GM13976 (cell line): ENCODE results near the gene ANKRD2.

Experiments
- DNase-seq: peaks from one replicate; pipeline ENCODE4 v3.0.0; 2012; ENCODE audit warnings: low spot score
- in situ Hi-C: fragments of 300-500 bp; cut with MboI; formaldehyde crosslinking; loops from one replicate; pipeline ENCODE4 v1.12.0; 2022; ENCODE audit warnings: low sequenced_read_pairs, mixed read lengths, inconsistent platforms; ENCODE audit not compliant: unreplicated experiment
- TF ChIP-seq, protein P1 (sequence below): IDR thresholded peaks from 2 replicates; pipeline ENCODE4 v1.5.1; 2012; ENCODE audit warnings: borderline replicate concordance, mild to moderate bottlenecking; ENCODE audit not compliant: insufficient read depth; ENCODE audit errors: extremely low read depth, missing control alignments, control extremely low read depth

Gene ANKRD2

DNA sequence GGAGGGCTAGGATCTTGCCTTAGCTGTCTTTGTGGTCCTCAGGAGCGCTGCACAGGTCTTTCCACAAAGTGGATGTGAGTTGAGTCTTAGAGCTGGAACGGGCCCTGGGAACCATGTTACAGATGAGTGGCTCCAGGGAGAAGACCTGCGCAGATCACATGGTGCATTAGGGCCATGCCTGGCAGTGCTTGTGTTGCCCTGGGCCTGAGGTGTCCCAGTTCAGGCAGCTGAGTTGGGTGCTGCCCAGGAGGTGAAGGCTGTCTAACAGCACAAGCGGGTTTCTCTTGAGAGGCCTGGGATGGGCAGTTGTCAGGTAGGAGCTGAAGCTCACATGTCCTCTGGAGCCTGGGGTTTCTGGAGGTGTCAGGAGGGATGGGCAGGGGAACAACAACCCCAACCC is 33.7 kb upstream of the ANKRD2 start:
- no peak for DNase-seq
- TF ChIP-seq, protein P1, sequence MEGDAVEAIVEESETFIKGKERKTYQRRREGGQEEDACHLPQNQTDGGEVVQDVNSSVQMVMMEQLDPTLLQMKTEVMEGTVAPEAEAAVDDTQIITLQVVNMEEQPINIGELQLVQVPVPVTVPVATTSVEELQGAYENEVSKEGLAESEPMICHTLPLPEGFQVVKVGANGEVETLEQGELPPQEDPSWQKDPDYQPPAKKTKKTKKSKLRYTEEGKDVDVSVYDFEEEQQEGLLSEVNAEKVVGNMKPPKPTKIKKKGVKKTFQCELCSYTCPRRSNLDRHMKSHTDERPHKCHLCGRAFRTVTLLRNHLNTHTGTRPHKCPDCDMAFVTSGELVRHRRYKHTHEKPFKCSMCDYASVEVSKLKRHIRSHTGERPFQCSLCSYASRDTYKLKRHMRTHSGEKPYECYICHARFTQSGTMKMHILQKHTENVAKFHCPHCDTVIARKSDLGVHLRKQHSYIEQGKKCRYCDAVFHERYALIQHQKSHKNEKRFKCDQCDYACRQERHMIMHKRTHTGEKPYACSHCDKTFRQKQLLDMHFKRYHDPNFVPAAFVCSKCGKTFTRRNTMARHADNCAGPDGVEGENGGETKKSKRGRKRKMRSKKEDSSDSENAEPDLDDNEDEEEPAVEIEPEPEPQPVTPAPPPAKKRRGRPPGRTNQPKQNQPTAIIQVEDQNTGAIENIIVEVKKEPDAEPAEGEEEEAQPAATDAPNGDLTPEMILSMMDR: no peak
- in situ Hi-C loops: no loop called here

DNA sequence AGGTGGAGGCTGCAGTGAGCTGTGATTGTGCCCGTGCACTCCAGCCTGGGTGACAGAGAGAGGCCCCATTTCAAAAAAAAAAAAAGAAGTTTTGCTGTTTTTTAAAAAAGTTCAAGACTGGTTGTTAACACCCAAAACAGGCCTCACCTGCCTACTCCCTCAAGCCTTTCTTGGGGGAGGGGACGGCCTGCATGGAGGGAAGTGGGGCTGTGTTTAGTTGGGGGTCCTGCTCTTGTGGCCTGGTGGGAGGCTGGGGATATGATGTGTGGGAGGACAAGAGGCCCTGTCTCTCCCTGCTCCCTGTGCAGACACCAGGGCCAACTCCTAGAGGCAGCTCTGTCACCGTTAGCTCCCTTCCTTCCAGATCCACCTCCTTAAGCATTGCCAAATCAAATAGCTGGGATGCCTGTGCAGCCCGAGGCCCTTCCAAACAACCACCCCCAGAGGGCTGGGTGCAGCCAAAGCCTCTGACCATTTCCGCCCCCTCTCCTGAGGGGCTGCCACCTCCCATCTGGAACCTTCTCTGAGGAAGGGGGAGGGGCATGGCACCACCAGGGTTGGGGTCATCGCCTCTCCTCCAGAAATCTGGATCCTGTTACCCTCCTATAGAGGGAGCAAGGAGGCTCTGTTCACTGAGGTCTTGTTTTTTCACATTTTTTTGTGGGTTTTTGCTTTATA is 32.9 kb upstream of the ANKRD2 start:
- TF ChIP-seq, protein P1: no peak
- no peak for DNase-seq
- in situ Hi-C loops: no loop called here

DNA sequence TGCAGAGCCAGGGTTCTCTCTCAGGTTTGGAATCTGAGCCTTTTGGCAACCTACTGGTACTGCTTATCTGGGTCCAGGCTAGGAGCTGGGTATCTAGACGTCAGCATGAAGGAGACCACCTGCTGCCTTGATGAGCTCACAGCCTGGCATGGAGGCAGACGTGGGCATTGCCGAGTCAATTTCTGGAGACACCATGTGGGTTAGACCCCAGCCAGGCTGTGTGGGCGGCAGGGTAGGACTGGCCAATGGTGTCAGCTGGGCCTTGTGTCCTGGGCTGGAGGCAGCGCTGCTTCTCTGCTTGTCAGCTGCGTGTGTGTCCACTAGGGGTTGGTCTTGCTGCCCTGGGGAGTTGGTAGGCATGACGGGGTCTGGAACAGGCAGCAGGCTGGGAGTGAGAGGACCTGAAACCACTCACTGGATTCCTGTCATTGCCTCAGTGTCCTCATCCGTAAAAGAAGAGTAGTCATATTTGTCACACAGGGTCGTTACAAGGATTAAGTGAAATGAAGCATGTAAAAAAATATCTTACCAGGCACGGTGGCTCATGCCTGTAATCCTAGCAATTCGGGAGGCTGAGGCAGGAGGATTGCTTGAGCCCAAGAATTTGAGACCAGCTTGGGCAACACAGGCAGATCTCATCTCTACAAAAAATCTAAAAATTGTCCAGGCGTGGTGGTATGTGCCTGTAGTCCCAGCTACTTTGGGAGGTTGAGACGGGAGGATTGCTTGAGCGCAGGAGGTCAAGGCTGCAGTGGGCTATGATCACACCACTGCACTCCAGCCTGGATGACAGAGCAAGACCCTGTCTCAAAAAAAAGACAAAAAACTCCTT is 31.7 kb upstream of the ANKRD2 start:
- in situ Hi-C loops: no loop called here
- TF ChIP-seq, protein P1: no peak
- no peak for DNase-seq

DNA sequence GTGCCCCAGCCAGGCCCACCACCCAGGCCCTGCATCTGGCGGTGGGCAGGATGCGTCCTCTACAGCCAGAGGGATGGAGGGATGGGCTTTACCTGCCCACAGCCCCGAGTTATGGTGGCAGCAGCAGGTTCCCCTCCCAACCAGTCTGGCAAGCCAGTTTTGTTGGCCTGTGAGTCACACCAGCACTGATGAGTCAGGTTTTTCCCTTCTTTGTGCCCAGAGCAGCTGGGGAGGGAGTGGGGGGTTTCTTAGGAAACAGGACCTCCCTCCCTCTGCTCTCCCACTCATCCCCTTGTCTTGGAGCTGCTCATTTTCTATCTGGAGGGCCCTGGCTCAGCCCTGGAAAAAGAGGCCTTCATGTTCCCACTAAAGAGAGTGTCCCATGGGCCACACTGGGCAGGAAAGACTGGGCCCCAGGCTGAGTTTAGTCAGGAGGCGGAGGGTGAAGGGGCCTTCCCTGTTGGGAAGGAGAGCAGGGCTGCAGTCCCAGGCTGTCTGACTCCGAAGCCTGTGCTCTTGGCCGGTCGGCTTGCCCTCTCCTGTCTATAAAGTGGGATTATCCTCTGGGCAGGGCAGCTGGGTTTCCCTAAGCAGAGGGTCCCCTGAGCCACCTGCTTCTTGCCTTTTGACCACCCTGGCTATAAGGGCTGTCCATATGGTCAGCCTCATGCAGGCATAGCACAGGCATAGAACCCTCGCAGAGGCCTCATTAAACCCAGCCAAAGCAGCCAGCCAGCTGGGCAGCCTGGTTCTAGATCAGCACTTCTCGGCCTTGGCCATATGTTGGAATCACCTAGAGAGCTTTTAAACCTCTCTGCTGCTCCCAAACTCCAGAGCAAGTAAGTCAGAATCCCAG is 30.2 kb upstream of the ANKRD2 start:
- TF ChIP-seq, protein P1: no peak
- DNase-seq: no peak
- in situ Hi-C loops: no loop called here

DNA sequence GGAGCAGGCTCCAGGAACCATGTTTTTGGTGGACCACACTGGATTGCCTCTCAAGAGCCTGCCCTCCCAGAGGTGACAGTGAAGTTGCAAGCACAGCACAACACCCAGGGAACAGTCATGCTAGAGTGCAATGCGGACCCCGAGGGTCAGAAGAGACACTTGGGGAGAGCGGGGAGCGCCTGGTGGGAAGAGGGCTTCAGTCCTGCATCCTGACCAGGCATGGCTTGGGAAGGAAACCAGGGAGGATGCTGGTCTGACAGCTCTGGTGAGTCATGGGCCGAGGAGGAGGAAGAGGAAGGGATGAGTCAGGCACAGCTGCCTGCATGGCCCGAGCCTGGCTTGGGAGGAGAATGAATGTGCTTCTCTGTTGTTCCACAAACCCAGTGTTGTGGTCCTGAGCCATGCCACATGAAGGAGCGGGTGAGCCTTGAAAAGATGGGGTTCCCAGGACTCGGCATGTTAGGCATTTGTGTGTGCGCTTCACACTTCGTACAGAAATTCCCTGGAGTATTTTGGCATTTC is 29.5 kb upstream of the ANKRD2 start:
- in situ Hi-C loops: no loop called here
- no peak for DNase-seq
- TF ChIP-seq, protein P1: no peak

DNA sequence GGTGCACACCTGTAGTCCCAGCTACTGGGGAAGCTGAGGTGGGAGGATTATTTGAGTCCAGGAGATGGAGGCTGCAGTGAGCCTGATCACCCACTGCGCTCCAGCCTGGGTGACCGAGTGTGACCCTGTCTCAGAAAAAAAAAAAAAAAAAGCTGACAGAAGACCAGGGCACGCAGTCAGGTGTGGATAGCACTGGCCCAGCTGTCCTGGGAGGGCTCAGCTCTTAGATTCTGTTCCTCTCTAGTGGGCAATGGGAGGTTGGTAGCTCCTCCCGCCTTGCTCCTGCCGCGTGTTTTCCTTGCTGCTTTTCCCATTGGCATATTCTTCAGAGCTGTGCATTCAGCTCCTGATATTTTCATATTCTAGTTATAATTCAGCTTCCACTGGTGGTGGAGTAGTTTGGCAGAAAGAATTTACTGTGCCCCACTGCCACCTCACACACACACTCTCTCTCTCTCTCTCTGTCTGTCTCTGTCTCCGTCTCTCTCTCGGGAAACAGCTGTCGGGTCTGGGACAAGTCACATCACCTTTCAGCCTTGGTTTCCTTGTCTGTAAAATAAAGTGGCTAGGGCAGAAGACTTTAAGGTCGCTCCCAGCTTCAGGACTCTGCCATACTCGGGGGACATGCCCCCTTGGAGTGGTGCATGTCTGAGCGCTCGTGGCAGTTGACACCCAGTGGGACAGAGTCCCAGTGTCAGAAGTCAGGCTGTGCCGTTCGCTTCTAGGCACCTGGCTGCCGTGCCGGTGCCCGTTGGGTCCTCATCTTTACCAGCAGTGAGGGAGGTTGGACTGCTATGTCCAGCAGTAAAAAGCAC is 25.9 kb upstream of the ANKRD2 start:
- TF ChIP-seq, protein P1: no peak
- no peak for DNase-seq
- in situ Hi-C loops: no loop called here
